A673 (cell line): ENCODE results near the gene ZNF805. TPM values are rescaled to one million over a fixed set of nuclear protein-coding genes. Genes with fewer than 3 reads are reported as not detected.
"Not testable (repeated sequence)": the region's sequence is repeated elsewhere in the genome, so short reads cannot be mapped to it uniquely, and the experiment has no call there.

Source experiments
- BruUV-seq: library from RNA; stranded (reverse); fragments of 400-500 nt; replicated peaks from 2 replicates; lab custom pipeline; 2021; lab: Mats Ljungman, UMichigan
- CTCF ChIA-PET: fragments of 300-600 bp; sonication (Branson Sonifier 250); formaldehyde crosslinking; loops from one replicate; lab custom pipeline; 2022; ENCODE audit warnings: antibody characterized with exemption; lab: Charles Lee
- POLR2A ChIA-PET: fragments of 300-600 bp; sonication (Branson Sonifier 250); formaldehyde crosslinking; loops from one replicate; lab custom pipeline; 2022; ENCODE audit warnings: antibody characterized with exemption; ENCODE audit not compliant: low non-redundant PET; lab: Charles Lee
- DNase-seq: peaks from one replicate; pipeline ENCODE4 v3.0.0-alpha.2; 2015; ENCODE audit warnings: low spot score
- H3K27ac ChIP-seq: fragments of 200-600 bp; sonication (generic); 2 replicates; pipeline ENCODE4 v1.5.1; 2016; ENCODE audit warnings: mixed run types, low read depth, mild to moderate bottlenecking, mixed read lengths, antibody characterized with exemption, low read length; ENCODE audit not compliant: poor library complexity, severe bottlenecking
- H3K27me3 ChIP-seq: fragments of 200-600 bp; sonication (generic); replicated peaks from 2 replicates; pipeline ENCODE4 v1.6.1; 2017; ENCODE audit warnings: mixed run types, low read depth, mild to moderate bottlenecking, mixed read lengths, antibody characterized with exemption, low read length; ENCODE audit not compliant: insufficient read depth, poor library complexity
- H3K36me3 ChIP-seq: fragments of 200-600 bp; sonication (generic); 2 replicates; pipeline ENCODE4 v1.6.1; 2016; ENCODE audit warnings: mixed run types, mild to moderate bottlenecking, mixed read lengths, antibody characterized with exemption, low read length; ENCODE audit not compliant: insufficient read depth, poor library complexity, severe bottlenecking
- H3K4me1 ChIP-seq: fragments of 200-600 bp; sonication (generic); 2 replicates; pipeline ENCODE4 v1.6.1; 2017; ENCODE audit warnings: mixed run types, mild to moderate bottlenecking, mixed read lengths, antibody characterized with exemption, low read length; ENCODE audit not compliant: insufficient read depth, poor library complexity, severe bottlenecking
- H3K4me3 ChIP-seq: fragments of 200-600 bp; sonication (generic); 2 replicates; pipeline ENCODE4 v1.5.1; 2016; ENCODE audit warnings: low read depth, mixed run types, mild to moderate bottlenecking, mixed read lengths, low read length; ENCODE audit not compliant: poor library complexity, severe bottlenecking
- H3K9me3 ChIP-seq: fragments of 200-600 bp; sonication (generic); 2 replicates; pipeline ENCODE4 v1.6.1; 2016; ENCODE audit warnings: mixed run types, low read depth, mild to moderate bottlenecking, mixed read lengths, antibody characterized with exemption, low read length; ENCODE audit not compliant: poor library complexity, severe bottlenecking
- CTCF ChIP-seq: fragments of 300-800, 200-600 bp; sonication (generic); conservative IDR thresholded peaks from 2 replicates; pipeline ENCODE4 v1.5.1; 2017; ENCODE audit warnings: low read depth, mild to moderate bottlenecking, antibody characterized with exemption, low read length, moderate library complexity, mixed read lengths
- EZH2 ChIP-seq: fragments of 200-600 bp; sonication (generic); IDR thresholded peaks from 2 replicates; pipeline ENCODE4 v1.6.1; 2017; ENCODE audit warnings: borderline replicate concordance, low read depth, mild to moderate bottlenecking, mixed read lengths, antibody characterized with exemption, low read length; ENCODE audit not compliant: poor library complexity, severe bottlenecking
- intact Hi-C: fragments of 100-400 bp; cut with micrococcal nuclease; formaldehyde crosslinking; loops from one replicate; pipeline ENCODE4 v1.10.0; 2022; ENCODE audit not compliant: unreplicated experiment
- total RNA-seq: library from RNA; stranded (reverse); gene quantifications from 2 replicates; pipeline ENCODE4 v1.2.3, GENCODE V29; 2021

The ZNF805 gene
- total RNA-seq, 1 experiment from 2014 or later = 14.7 TPM

- BruUV-seq = no TSS peak
- no peak overlapping the region for H3K27ac ChIP-seq
- H3K9me3 ChIP-seq = no peaks in the 10 kb centered on the region
- ChIA-PET POLR2A (no interaction called here), CTCF (no interaction called here)
- peaks cover 33% of the 10 kb centered on the region for H3K36me3 ChIP-seq
- DNase-seq = no peak
- no peaks in the 10 kb centered on the region for H3K4me1 ChIP-seq
- intact Hi-C loops = no loop called here
- no peak overlapping the region for H3K4me3 ChIP-seq
- H3K27me3 ChIP-seq = no peaks in the 10 kb centered on the region
- no peak for TF ChIP-seq CTCF
- no peak for TF ChIP-seq EZH2
These were observed 8.9 kb downstream of the ZNF805 start for GRCh38 chr19:57249329-57249728.

GRCh38 chr19:57253767-57254166, 13.3 kb downstream of the ZNF805 start:
- BruUV-seq, DNase-seq, H3K4me3 ChIP-seq, H3K27ac ChIP-seq, H3K9me3 ChIP-seq, CTCF ChIA-PET, H3K27me3 ChIP-seq, intact Hi-C loops, POLR2A ChIA-PET, H3K4me1 ChIP-seq: not testable (repeated sequence)
- H3K36me3 ChIP-seq = peaks cover 32% of the 10 kb centered on the region

- H3K27ac ChIP-seq = no peak overlapping the region
- H3K27me3 ChIP-seq = no peaks in the 10 kb centered on the region
- H3K4me1 ChIP-seq = no peaks in the 10 kb centered on the region
- H3K9me3 ChIP-seq = no peaks in the 10 kb centered on the region
- TF ChIP-seq CTCF (no peak), EZH2 (no peak)
- intact Hi-C loops = no loop called here
- no TSS peak for BruUV-seq
- no peak for DNase-seq
- H3K4me3 ChIP-seq = no peak overlapping the region
- CTCF ChIA-PET = no interaction called here
- POLR2A ChIA-PET = no interaction called here
- H3K36me3 ChIP-seq = no peaks in the 10 kb centered on the region
These were observed 21.6 kb downstream of the ZNF805 start for GRCh38 chr19:57262044-57262443.

GRCh38 chr19:57263244-57263741, 22.9 kb downstream of the ZNF805 start:
- ChIA-PET CTCF (no interaction called here), POLR2A (no interaction called here)
- no peak for TF ChIP-seq CTCF
- Histone ChIP-seq H3K4me3 (no peak overlapping the region), H3K27ac (no peak overlapping the region), H3K36me3 (no peaks in the 10 kb centered on the region), H3K4me1 (no peaks in the 10 kb centered on the region), H3K27me3 (no peaks in the 10 kb centered on the region), H3K9me3 (no peaks in the 10 kb centered on the region)
- intact Hi-C loops = no loop called here
- BruUV-seq = no TSS peak
- DNase-seq = no peak
